Fibroblast of the aortic adventitia (primary cell): ENCODE results near the gene TBC1D3B. TPM values are rescaled to one million over a fixed set of nuclear protein-coding genes. Genes with fewer than 3 reads are reported as not detected.
"Not testable (repeated sequence)": the region's sequence is repeated elsewhere in the genome, so short reads cannot be mapped to it uniquely, and the experiment has no call there.

ENCODE experiments used
- DNase-seq: peaks from one replicate; pipeline ENCODE4 v3.0.0-alpha.2; 2010; ENCODE audit warnings: low read depth
- H3K4me3 ChIP-seq: 2 replicates; pipeline ENCODE4 v1.5.1; 2011; ENCODE audit warnings: low read depth, mild to moderate bottlenecking, control low read depth, low read length, moderate library complexity
- CTCF ChIP-seq: IDR thresholded peaks from 2 replicates; pipeline ENCODE4 v1.5.1; 2011; ENCODE audit warnings: mild to moderate bottlenecking, low read length, control low read depth, inconsistent platforms; ENCODE audit not compliant: insufficient read depth
- total RNA-seq: library from RNA; depleted of rRNA; stranded (reverse); fragments of >200 nt; gene quantifications from 2 replicates; pipeline ENCODE4 v1.2.3, GENCODE V29; 2012; ENCODE audit warnings: low replicate concordance

Gene TBC1D3B
- total RNA-seq, 1 donor = 0.36 TPM

DNA sequence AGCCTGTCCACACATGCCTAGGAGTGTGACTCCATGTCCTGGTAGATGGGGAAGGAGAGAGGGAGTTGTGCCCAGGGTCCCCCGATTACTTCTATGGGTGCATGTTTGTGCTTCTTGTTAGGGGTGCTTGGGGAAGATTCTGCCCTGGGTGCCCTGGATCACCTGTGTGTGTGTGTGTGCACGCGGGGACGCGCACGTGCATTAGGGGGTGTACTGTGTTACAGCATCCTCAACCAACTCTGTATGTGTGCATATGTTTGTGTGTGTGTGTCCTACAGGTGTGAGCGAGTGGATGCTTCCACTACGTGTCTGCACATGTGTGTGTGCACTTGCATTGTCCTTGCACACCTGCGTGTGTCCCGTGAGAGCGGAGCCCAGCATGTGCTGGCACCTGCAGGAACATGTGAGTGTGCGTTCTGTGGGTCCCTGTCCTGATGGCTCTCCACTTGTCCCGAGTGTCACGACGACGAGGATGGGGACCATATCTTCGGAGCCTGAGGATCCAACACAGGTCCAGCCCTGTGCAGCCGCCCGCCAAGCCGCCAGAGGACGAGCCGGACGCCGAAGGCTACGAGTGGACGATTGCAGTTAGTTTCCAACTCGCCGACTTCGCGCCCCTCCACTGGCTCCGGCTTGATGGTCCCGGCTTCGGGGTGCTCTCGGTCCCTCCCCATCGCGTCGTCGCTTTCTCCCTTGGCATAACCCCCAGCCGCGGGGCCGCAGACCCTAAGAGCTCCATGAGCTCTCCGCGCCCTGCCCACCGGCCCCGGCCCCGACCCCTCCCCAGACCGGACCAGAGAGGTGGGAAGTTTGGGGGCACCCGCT lies 6.0 kb upstream of the TBC1D3B start:
- peak; percentile 19 for TF ChIP-seq CTCF
- DNase-seq = no peak
- peak overlapping the region; percentile 71 for H3K4me3 ChIP-seq

DNA sequence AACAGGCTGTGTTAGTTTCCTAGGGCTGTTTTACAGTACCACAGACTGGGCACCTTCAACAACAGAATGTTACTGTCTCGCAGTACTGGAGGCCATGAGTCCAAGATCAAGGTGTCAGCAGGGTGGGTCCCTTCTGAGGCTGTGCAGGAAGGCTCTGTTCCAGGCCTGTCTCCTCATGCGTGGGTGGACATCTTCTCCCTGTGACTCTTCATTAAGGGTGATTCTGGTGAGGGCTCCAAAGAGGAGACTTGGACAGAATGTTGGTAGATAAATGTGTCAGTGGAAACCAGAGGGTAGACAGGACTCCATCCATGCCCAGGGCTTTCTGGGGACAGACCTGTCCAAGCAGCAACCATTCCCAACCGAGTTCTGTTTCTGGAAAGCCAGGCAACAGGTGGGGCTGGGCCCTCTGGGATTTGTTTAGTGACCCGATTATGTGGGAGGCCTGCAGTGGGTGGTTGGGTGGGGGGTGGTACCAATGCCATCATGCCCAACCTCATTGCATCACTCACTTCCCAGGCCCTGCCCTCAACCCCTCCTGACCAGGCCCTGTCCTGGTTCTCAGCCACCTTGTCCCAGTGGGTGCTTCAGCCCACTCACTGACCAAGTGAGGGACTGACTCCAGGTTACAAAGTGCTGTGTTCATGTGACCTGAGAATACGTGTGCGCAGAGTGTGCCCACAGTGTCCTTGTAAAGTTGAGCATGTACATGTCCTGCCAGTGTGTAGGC lies 5.2 kb upstream of the TBC1D3B start:
- DNase-seq, H3K4me3 ChIP-seq: not testable (repeated sequence)

GRCh38 chr17:36168836-36169235 lies 7.6 kb downstream of the TBC1D3B start:
- not testable (repeated sequence) for DNase-seq, H3K4me3 ChIP-seq

DNA sequence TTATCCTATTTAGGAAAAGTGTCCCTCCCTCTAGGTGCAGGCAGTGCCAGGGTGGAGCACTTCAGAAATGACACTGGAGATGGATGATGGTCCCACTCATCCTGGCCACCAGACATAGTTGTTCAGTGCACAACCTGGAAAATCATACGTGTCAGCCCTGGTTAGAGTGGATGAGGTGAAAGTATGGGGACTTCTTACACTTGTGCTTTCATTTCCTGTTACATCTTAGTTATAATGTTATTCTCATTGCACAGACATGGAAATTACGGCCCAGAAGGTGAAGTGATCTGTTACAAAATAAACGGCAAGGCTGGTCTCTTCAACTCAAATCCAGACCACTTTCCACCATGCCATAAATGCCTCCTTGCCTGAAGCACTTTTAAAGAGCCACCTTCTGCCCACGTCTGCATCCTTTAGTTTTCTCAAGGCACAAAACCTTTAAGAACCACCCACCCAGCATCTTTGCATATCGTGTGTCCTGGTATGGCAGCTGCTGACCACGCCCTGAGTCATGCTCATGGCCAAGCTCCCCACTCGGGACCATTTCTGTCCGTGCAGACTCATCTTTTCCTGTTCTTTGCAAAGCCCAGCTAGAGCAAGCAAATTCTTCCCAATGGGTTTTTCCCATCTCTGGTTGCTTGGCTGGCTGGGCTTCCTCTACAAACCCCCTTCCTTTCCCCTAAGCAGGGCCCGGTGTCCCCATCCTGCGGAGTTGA lies 22.4 kb downstream of the TBC1D3B start:
- no peak for TF ChIP-seq CTCF
- no peak overlapping the region for H3K4me3 ChIP-seq
- DNase-seq = no peak

- DNase-seq = peak; percentile 43
- peak; percentile 22 for TF ChIP-seq CTCF
- no peak overlapping the region for H3K4me3 ChIP-seq
These were observed 23.8 kb downstream of the TBC1D3B start for GRCh38 chr17:36152639-36153120.

- no peak overlapping the region for H3K4me3 ChIP-seq
- no peak for TF ChIP-seq CTCF
- no peak for DNase-seq
These were observed 24.4 kb downstream of the TBC1D3B start for GRCh38 chr17:36151891-36152638.

DNA sequence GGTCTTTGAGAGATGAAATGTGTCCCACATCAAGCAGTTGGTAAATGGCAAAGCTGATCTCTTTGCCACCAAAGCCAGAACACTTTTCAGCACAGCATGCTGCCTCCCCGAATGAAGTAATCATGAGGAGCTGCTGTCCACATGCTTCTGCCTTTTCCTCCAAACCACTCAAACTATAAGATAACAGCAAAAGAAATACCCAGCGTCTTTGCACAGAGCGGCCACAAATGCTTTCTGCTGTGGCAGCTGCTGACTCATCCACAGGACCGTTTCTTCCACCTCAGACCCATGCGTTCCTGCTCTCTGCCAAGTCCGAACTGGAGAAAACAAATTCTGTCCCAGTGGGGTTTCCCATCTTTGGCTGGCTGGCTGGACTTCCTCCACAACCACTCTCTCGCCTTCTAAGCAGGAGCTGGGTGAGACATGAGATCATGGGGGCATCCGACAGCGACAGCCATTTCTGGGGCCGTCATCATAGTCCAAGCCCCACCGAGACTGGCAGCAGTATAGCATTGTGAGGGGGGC lies 27.1 kb downstream of the TBC1D3B start:
- peak; percentile 63 for DNase-seq
- no peak overlapping the region for H3K4me3 ChIP-seq
- TF ChIP-seq CTCF = no peak
